Kidney glomerular epithelial cell (primary cell): Measurements from ENCODE around the gene TRMT44.
"Not testable (repeated sequence)": the region's sequence is repeated elsewhere in the genome, so short reads cannot be mapped to it uniquely, and the experiment has no call there.

ENCODE experiments used
- DNase-seq: peaks from one replicate; lab custom pipeline; 2025; lab: John Stamatoyannopoulos, UW

TRMT44 gene

DNA sequence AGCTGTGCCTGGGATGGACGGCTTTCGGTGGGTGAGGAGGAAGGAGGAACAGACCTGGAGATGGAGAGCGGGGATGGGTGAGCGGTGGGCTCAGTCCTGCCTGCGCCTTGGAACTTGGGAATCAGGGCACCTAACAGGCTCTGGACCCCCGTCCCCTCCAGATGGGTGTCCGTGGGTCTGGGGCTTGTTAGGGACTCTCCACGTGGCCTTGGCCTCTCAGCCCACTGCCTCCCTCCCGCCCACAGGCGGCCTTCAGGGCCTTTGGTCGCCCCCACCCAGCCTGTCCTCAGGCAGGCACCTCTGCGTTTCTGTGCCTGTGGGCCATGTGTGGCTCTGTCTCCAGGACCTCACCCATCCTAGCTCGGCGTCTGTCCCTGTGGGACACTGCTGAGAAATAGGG, 29.0 kb downstream of the TRMT44 start:
- DNase-seq: no peak

DNA sequence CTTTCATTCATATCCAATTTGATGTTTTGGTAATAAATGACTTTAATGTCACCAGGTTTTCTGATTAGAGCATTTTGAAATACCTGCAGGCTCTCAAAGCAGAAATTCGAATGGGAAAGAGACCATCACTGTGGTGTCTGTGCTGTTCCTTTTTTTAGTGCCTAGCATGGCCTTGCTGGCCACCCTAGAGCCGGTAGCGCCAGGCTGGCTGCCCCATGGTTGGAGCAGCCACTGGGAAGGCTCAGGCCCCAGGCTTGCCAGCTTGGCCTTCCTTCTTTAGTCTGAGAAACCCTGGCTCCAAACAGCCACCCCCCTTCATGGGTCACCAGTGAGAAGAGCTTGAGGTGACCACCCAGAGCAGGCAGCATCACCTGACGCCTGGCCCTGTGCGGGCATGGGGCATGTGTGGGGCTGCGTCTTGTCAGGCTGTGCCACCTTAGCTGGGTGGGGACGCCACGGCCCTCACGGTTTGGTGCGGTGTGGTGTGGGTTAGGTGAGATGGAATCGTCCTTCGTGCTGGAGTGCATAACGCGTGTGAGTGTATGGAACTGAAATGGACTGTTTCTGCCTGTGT, 30.0 kb downstream of the TRMT44 start:
- no peak for DNase-seq

DNA sequence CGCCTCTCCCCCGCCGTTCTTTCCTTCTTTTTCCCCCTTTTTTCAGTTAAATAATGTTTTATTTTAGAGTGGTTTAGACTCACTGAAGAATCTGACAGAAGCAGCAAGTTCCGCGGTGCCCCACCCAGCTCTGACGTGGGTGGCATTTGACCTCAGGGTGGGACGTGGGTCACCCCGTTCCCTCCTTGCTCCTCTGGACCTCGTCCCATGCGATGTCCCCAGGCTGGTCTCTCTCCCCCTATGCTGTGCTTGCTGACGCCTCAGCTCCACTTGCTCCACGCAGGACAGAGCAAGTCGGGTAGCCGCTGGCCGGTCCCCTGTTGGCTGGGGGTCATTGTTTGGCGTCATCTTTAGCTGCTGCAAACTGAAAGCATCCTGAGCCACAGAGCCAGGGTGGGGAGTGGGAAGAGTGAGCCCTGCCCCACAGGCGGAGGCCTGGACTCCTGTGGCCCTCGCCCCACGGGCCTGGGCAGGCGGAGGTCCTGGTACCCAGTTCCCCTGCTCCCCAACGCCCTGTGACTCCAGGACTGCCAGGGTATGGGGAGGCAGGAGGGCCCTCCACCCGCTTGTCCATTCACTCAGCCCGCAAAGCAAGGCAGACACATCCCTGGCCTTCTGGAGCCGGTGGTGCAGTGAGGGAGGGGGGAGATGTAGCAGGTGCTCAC, 30.8 kb downstream of the TRMT44 start:
- DNase-seq: no peak

DNA sequence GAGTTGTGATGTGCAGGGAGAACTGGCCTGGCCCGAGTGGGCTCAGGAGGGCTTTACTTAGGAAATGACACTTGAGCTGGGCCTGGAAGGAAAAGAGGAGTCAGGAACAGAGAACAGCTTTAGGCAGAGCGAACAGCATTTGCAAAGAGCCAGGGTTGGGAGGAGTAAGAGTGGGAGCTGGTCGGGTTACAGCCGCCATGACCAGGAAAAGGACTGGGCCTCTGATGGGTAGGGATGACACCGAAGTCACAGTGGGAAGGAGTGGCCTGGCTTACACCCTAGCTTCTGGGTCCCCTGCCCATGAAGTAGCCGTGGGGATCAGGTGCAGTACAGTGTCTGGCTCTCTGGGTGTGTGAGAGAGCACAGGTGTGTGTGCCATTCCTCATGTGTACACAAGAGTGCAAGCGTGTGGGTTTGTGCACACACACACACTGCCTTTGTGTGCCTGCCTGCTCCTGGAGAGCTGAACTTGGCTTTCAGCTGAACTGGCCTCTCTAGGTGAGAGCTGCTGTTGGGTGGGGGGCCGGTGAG, 31.6 kb downstream of the TRMT44 start:
- DNase-seq: no peak

DNA sequence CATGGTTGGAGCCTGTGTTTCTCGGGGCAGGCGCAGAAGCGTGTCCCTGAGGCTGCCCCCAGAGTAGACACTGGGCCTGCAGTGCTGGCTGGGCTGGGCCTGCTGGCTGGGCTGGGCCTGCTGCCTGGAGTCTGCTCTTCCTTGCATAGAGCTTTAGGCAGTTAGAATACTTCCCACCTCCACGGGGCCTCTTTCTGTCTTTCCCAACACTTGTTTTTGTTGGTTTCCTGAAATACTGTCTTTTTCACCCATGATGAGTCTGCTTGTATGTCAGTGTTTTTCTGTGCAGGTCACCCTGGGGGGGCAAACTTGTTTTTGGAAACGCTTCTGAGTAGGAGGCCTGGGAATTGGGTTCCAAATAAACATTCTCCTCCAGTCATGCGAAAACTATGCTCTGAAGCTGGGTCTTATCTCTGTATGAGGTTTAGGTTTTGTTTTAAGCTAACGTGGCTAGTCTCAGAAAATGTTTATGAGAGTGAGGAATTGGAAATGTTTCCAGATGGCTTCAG, 32.2 kb downstream of the TRMT44 start:
- DNase-seq: peak; percentile 97

DNA sequence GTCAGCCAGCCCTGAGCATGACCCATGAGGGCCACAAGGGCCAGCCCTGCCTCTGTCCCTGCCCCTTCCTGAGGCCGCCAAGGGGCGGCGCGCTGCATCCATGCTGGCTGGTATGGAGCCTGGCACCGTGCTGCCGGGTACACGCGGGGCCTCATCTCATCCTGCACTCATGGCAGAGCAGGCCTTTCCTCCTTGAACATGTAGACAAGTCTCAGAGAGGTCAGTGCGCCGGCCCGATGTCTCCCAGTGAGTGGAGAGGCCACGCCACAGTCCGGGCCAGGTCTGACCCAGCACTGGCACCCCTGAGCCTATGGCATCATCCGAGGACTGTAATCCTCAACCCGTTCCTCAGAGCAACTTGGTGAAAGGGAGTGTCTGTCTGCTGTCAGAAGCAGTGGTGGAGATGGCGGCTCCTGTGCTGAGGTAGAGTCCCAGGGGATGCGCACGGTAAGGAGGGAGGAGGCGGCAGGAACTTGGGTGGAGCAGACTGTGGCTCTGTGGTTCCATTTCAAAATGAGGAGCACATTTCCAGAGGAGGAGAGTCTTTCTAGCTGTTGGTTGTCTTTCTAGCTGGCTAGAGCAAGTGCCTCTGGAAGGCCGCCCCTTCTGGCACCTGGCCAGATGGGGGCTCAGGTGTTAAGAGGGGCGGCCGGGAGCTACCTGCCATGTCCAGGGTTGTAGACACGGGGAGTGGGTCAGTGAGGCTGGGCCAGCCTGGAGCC, 32.8 kb downstream of the TRMT44 start:
- no peak for DNase-seq

DNA sequence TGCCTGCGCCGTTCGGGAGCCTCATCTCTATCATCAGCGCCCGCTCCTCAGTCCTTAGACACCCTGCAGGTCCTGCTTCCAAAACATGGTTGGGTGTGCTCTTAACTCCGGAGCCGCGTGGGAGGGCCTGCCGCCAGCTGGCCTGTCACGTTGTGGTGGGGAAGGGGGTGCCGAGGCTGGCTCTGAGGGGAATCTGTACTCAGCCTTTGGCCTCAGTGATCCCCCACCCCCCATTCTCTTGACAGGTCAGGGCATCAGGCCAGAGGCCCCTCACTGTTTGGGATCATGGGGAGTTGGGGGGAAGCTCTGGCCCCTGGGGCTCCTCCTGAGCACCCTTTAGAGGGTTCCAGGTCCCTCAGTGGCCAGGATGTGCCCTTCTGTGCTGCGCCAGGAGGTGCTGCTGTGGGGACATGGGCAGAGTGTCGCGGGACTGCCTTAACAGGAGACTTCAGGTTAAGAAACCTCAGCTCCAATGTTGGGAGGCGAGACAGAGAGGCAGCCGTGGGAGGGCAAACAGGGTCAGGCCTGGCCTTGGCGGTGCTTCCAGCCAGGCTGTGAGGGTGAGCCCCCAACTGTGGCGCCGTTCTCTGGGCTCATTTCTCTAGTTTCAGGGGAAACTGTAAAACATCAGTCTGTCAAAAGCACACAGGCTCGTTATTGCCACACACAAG, 33.5 kb downstream of the TRMT44 start:
- DNase-seq: no peak

DNA sequence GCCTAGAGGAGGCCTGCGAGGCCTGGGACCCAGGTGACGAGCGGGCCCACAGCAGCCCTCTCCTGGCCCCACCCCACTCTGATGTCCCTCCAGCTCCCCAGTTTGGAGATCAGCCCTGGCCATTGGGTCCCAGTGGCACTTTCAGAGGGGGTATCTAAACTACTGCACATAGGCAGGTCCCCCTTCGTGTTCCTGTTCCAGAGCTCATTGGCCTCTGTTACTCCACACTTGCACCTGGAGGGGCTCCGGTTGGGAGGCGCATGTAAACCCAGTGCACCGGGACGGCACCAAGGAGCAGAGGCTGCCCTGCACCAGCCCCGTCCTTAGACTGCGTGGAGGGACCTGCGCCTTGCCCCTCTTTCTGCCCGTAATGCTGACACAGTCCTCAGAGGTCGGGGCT, 34.3 kb downstream of the TRMT44 start:
- DNase-seq: no peak

DNA sequence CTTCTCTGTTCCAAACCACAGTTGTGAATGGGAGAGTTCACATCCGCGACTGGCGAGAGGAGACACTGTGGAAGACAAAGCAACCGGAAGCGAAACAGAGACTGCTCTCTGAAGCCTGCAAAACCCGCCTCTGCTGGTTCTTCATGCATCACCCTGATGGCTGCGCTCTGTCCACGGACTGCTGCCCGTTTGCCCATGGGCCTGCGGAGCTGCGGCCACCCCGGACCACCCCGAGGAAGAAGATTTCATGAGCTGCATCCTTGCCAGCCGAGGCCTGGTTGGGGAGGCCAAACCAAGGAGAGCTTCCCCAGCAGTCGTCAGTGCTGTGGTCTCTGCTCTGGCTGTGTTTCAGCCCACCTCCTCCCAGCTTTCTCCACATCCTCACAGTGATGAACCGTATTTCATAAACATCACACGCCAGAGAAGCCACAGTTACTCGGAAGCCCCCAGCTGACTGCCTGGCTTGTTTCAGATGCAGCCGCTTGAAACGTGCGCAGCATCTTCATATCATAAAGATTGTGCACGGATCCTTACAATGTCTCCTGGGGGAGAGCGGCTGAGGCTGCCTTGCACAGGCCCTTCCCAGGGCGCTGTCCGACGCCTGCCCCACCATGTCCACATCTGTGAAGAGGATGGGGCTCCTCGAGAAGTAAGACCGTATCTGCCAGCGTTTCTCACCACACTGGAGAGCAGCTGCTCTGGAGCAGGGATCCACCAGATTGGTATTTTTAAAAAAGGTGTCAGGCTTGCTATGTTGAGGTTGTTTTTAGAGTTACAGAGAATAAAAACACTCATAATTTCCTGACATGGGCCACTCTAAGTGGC, 35.4 kb downstream of the TRMT44 start:
- no peak for DNase-seq

DNA sequence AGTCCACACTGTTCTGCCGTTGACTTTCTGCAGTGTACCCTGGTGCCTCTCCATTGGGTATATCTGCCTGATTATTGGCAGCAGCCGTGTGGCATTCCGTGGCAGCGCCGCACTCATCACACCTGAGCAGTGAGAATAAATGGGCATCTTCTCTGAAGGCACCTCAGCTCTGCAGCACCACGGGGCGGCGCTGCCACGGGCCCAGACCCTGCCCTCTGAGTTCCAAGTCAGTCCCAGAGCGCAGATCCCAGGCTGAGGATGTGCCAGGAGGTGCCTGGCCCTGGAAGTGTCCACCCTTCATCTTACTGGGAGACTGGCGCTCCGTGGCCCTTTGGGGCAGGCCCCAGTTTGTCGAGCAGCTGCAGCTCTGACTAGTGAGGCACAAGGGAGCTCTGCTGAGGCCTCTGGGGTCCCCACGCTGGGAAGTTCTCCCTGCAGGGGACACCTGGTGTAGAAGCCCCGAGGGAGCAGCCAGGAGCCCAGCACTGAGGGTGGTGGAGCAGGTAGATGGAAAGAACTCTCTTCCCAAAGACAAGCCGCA, 36.6 kb downstream of the TRMT44 start:
- DNase-seq: no peak

DNA sequence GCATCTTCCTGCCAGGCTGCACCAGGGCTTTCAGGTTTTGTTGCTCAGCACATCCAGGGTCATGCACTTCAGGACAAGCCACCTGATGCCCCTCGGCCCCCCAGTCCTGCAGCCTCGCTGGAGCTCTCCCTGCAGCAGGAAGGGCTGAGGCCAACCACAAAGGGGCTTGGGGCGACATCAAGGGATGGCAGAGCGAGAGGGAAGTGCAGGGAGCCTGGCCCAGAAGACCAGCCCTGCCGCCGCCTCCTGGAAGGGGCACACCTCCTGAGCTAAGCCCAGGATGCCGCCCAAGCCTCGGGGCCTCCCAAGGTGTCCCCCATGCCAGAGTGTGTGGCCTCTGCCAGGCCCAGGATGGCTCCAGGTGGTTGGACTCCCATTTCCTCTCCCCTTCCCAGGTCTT, 37.1 kb downstream of the TRMT44 start:
- DNase-seq: no peak

DNA sequence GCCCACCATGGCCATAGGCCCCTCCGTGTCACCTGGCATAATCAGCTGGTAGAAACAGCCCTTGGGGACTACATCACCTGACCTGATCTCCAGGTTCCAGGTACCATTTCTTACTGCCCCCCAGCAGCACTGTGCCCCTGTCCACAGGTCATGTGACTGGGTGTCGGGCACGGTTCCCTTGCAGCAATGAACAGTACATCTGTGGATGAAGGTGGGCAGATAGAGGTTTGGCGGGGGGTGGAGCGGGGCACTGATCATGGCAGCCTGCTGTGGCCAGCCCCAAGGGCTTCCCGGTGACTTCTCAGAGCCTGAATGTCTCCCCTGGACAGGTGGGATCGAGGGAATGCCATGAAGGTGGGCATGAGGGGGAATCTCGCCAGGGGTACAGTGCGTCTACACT, 37.8 kb downstream of the TRMT44 start:
- DNase-seq: no peak

DNA sequence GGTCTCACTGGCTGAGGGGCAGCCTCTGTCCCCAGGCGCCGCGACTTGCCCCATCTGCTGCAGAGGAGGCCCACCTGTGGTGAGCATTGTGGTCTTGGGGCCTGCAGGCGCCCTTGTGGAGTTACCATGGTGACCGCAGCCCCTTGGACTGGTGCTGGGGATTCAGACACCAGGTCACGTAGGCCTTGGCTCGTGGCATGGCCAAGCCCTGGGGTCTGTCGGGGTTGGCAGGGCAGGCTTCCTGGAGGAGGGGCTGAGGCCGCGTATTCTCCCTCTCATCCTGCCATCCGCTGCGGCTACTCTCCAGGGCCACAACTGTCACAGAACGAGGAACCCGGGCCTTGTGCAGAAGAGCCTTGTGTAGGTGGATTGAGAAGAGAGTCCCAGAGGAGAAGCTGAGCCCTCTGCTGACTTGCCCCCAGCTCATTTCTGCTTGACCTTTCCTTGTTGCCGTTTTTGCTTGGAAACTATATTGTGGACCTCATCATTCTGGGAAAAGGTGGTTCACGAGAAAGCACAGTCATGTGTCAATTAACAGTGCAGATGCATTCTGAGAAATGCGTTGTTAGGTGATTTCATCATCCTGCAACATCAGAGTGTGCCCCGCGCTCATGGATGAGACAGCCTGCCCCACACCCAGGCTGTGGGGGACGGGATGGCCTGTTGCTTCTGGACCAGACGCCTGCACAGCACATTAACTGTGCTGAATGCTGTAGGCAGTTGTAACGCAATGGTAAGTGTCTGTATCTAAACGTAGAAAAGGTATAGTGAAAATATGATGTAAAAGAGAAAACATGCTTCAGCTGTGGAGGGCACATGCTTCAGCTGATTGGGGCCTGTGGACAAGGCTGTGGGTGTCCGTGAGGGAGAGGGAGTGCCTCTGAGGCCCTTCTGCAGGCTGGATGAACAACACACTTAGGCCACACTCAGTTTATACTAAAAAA, 38.5 kb downstream of the TRMT44 start:
- no peak for DNase-seq

DNA sequence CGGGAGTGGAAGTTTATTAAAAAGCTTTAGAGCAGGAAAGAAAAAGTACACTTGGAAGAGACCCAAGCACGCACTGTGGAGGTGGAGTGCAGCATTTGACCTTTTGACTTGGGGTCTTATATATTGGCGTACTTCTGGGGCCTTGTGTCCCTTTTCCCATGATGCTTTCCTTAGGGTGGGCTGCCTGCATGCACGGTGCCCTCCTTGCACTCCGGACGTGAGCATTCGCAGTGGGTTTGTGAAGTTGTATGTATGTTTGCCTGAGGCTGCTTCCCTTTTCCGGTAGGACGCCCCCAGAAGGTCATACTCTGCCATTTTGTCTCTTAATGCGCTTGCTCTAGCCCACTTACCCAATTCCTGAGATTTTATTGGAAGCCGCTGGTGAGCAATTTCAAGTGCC, 39.6 kb downstream of the TRMT44 start:
- DNase-seq: no peak

DNA sequence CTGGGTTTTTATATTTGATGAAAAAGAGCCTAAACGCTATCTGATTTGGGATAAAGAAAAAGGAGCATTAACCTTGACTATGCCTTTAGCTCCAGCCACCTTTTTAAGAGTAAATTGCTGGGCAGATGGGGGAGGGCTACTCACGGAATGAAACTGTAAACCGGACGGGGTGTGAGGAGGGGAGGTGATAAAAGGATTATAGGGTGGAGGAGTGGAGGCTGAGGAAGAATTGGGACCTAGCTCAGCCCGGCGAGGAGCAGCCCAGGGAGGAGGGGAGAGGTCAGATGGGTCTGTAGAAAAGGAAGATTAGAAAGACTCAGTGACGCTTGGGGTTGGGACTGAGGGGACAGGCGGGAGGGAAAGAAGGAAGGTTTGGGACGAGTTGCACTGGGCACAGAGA, 46.1 kb downstream of the TRMT44 start:
- DNase-seq: not testable (repeated sequence)

DNA sequence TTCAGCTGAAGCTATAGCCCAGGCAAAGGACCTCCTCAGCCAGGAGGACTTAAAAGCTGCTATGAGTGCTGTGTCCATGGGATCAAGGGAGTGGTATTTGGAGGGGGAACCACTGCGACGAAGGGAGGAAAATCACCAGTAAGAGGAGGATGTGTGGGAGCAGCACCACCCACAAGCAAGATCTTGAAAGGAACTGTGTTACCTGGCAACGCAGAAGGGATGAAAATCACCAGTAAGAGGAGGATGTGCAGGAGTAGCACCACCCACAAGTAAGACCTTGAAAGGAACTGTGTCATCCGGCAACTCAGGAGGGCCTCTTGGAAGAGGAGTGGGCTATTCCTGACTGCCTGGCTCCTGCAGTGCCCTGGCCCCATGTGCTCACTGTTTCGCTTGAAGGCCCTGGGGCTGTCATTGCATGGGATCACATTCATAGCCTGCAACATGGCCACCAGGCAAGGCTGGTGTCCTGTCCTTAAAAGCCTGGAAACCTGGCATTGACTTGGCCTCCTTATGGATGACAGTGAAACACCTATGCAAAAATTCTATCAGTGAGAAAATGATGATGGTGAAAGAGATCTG, 48.3 kb downstream of the TRMT44 start:
- no peak for DNase-seq

DNA sequence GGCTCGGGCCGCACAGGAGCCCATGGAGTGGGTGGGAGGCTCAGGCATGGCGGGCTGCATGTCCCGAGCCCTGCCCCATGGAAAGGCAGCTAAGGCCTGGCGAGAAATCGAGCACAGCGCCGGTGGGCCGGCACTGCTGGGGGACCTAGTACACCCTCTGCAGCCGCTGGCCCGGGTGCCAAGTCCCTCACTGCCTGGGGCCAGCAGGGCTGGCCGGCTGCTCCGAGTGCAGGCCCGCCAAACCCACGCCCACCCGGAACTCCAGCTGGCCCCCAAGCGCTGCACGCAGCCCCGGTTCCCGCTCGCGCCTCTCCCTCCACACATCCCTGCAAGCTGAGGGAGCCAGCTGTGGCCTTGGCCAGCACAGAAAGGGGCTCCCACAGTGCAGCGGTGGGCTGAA, 50.9 kb downstream of the TRMT44 start:
- DNase-seq: not testable (repeated sequence)

DNA sequence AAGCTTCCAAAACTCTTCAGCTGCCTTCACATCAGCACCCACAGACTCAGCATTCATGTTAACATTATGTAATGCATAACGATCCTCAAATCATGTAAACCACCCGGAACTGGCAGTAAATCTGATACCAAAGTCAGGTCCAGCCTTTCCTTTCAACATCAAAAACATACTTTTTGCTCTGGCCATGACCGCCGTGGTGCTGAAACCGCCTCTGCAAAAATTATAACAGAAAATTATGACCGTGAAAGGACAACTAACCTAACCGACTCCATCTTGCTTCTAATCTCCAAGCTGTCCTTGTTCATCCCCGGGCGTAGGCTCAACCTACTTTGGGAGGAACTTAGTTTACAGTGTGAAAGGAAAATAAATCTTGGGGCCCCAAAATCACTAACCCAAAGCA, 51.6 kb downstream of the TRMT44 start:
- no peak for DNase-seq

DNA sequence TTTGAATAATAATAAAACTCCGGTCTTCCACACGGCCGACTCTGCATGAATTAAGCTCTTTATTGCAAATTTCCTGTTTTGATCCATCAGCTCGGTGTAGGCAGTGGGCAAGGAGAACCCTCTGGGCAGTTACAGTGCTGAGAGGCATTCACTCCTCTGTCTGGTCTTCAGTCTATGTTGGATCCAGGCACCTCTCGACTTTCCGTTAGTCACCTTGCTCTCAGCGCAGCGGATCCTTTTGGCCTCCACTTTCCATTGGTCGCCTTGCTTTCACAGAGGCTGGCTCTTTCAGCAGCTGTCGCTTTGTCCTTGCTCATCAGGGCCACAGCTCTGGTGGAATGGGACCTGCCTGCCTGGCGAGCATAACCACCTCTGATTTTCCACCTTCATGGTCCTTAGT, 52.9 kb downstream of the TRMT44 start:
- DNase-seq: no peak

DNA sequence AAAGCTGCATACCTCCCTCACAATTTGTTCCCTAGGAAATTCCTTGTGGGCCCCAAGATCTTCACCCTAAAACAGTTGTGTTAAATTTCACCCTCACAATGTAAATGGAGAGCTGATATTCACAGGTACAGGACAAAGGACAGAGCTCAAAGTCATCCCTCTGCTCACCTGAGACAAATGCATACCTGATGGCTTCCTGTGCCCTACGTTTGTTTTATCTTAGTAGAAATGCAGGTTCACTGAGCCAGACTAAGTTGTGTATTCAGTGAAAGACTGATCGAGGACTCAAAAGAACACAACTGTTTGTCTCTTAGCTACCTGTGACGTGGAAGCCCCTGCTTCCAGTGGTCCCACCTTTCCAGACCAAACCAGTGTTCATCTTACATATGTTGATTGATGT, 53.6 kb downstream of the TRMT44 start:
- DNase-seq: no peak
